GM18502 (cell line): Measurements from ENCODE around the gene GET4.
"Not testable (repeated sequence)": the region's sequence is repeated elsewhere in the genome, so short reads cannot be mapped to it uniquely, and the experiment has no call there.

ENCODE experiments used
- ATAC-seq: cut with Tn5 transposase; IDR thresholded peaks from one replicate; pipeline ENCODE4 v1.9.1; 2021; ENCODE audit warnings: mild to moderate bottlenecking; ENCODE audit not compliant: unreplicated experiment, poor library complexity

The GET4 gene

GRCh38 chr7:844514-844913, 31.8 kb upstream of the GET4 start:
- ATAC-seq, result no peak

- ATAC-seq, result no peak
These were observed 31.3 kb upstream of the GET4 start for GRCh38 chr7:845091-845490.

- no peak for ATAC-seq
These were observed 30.6 kb upstream of the GET4 start for GRCh38 chr7:845731-846130.

- not testable (repeated sequence) for ATAC-seq
These were observed 29.2 kb upstream of the GET4 start for GRCh38 chr7:846958-847650.

GRCh38 chr7:847728-848127, 28.6 kb upstream of the GET4 start:
- not testable (repeated sequence) for ATAC-seq

- ATAC-seq, result no peak
These were observed 27.2 kb upstream of the GET4 start for GRCh38 chr7:849145-849544.

- no peak for ATAC-seq
These were observed 26.6 kb upstream of the GET4 start for GRCh38 chr7:849781-850180.

- ATAC-seq, result no peak
These were observed 25.1 kb upstream of the GET4 start for GRCh38 chr7:851204-851603.

- ATAC-seq, result no peak
These were observed 22.8 kb upstream of the GET4 start for GRCh38 chr7:853366-854117.

- no peak for ATAC-seq
These were observed 22.1 kb upstream of the GET4 start for GRCh38 chr7:854118-854775.

GRCh38 chr7:855686-856369, 20.5 kb upstream of the GET4 start:
- ATAC-seq, result no peak

- ATAC-seq, result no peak
These were observed 19.8 kb upstream of the GET4 start for GRCh38 chr7:856444-857095.

GRCh38 chr7:857661-858060, 18.7 kb upstream of the GET4 start:
- no peak for ATAC-seq

- no peak for ATAC-seq
These were observed 16.9 kb upstream of the GET4 start for GRCh38 chr7:859359-860030.

- no peak for ATAC-seq
These were observed 16.2 kb upstream of the GET4 start for GRCh38 chr7:860149-860548.

- no peak for ATAC-seq
These were observed 15.1 kb upstream of the GET4 start for GRCh38 chr7:861222-861621.

GRCh38 chr7:862157-862556, 14.2 kb upstream of the GET4 start:
- ATAC-seq, result no peak

- no peak for ATAC-seq
These were observed 13.2 kb upstream of the GET4 start for GRCh38 chr7:863106-863505.

- no peak for ATAC-seq
These were observed 10.4 kb upstream of the GET4 start for GRCh38 chr7:865921-866320.

- no peak for ATAC-seq
These were observed 9.4 kb upstream of the GET4 start for GRCh38 chr7:867001-867405.
